Activated B cell treated with CpG ODN at 0.5 μM for 24 hours (primary cell): Measurements from ENCODE around the gene BAIAP3. TPM values are rescaled to one million over a fixed set of nuclear protein-coding genes. Genes with fewer than 3 reads are reported as not detected.

ENCODE experiments used
- ATAC-seq: fragments of 200-7000 bp; cut with Tn5 transposase; one replicate; pipeline ENCODE4 v1.10.0; 2021; ENCODE audit warnings: low read depth, mild to moderate bottlenecking, moderate library complexity
- CTCF ChIA-PET: fragments of 350-600 bp; sonication (Branson Sonifier 250); formaldehyde crosslinking; loops from one replicate; lab custom pipeline; 2021; ENCODE audit warnings: antibody characterized with exemption; lab: Charles Lee
- POLR2A ChIA-PET: fragments of 350-600 bp; sonication (Branson Sonifier 250); formaldehyde crosslinking; loops from one replicate; lab custom pipeline; 2021; ENCODE audit warnings: antibody characterized with exemption; lab: Charles Lee
- DNase-seq: peaks from one replicate; pipeline ENCODE4 v3.0.0; 2022
- H3K27ac Mint-ChIP-seq: one replicate; pipeline ENCODE4 v1.8.0; 2020; ENCODE audit warnings: mixed read lengths
- H3K27me3 Mint-ChIP-seq: one replicate; pipeline ENCODE4 v1.8.0; 2021; ENCODE audit warnings: mixed read lengths
- H3K36me3 Mint-ChIP-seq: one replicate; pipeline ENCODE4 v1.8.0; 2021; ENCODE audit warnings: low read depth, mixed read lengths
- H3K4me1 Mint-ChIP-seq: one replicate; pipeline ENCODE4 v1.8.0; 2021; ENCODE audit warnings: mixed read lengths
- H3K4me3 Mint-ChIP-seq: one replicate; pipeline ENCODE4 v1.8.0; 2020; ENCODE audit warnings: mild to moderate bottlenecking, mixed read lengths
- H3K9me3 Mint-ChIP-seq: one replicate; pipeline ENCODE4 v1.8.0; 2020; ENCODE audit warnings: mixed read lengths
- CTCF ChIP-seq: fragments of 200-600 bp; IDR thresholded peaks from one replicate; pipeline ENCODE4 v1.8.0; 2022; ENCODE audit warnings: antibody characterized with exemption, mild to moderate bottlenecking
- intact Hi-C: fragments of 100-400 bp; cut with micrococcal nuclease; formaldehyde crosslinking; loops from one replicate; pipeline ENCODE4 v1.15.1; 2024
- total RNA-seq: library from RNA; stranded (reverse); gene quantifications from 2 replicates; pipeline ENCODE4 v1.2.3, GENCODE V29; 2022

Gene BAIAP3
- total RNA-seq, 1 donor from 2014 or later: 8.5 TPM

- DNase-seq (no peak), ATAC-seq (peak; percentile 29)
- no peaks in the 10 kb centered on the region for H3K9me3 Mint-ChIP-seq
- intact Hi-C loops: no loop called here
- peaks cover 37% of the 10 kb centered on the region for H3K4me1 Mint-ChIP-seq
- H3K36me3 Mint-ChIP-seq: no peaks in the 10 kb centered on the region
- H3K4me3 Mint-ChIP-seq: peak overlapping the region; percentile 1
- ChIA-PET POLR2A (interaction anchor here (0.7 to 1.2 kb wide), 2 partner anchors 12 to 123 kb away, joined by 3 to 6 read pairs; partner anchors contain the start of genes UBE2I and UQCC4), CTCF (interaction anchor here (1.1 kb wide), 1 partner anchor 35 kb away, joined by 4 read pairs; no protein-coding TSS in a partner anchor)
- peaks cover 16% of the 10 kb centered on the region for H3K27me3 Mint-ChIP-seq
- TF ChIP-seq CTCF: no peak
- H3K27ac Mint-ChIP-seq: peak overlapping the region; percentile 59
These were observed 36.3 kb upstream of the BAIAP3 start for GRCh38 chr16:1297018-1297696.

- TF ChIP-seq CTCF: no peak
- intact Hi-C loops: no loop called here
- H3K27ac Mint-ChIP-seq: no peak overlapping the region
- no peak for DNase-seq
- no peak overlapping the region for H3K4me3 Mint-ChIP-seq
- no peaks in the 10 kb centered on the region for H3K9me3 Mint-ChIP-seq
- ChIA-PET CTCF (no interaction called here), POLR2A (no interaction called here)
- H3K27me3 Mint-ChIP-seq: peaks cover 9% of the 10 kb centered on the region
- H3K36me3 Mint-ChIP-seq: no peaks in the 10 kb centered on the region
- H3K4me1 Mint-ChIP-seq: peaks cover 42% of the 10 kb centered on the region
- no peak for ATAC-seq
These were observed 35.0 kb upstream of the BAIAP3 start for GRCh38 chr16:1298406-1298805.

GRCh38 chr16:1299012-1299867 lies 34.2 kb upstream of the BAIAP3 start:
- H3K27ac Mint-ChIP-seq: no peak overlapping the region
- DNase-seq (no peak), ATAC-seq (no peak)
- peaks cover 44% of the 10 kb centered on the region for H3K4me1 Mint-ChIP-seq
- no peak overlapping the region for H3K4me3 Mint-ChIP-seq
- POLR2A ChIA-PET: interaction anchor here (1.1 kb wide), 1 partner anchor 12 kb away, joined by 3 read pairs; no protein-coding TSS in a partner anchor
- intact Hi-C loops: no loop called here
- H3K9me3 Mint-ChIP-seq: no peaks in the 10 kb centered on the region
- peaks cover 9% of the 10 kb centered on the region for H3K27me3 Mint-ChIP-seq
- TF ChIP-seq CTCF: no peak
- no peaks in the 10 kb centered on the region for H3K36me3 Mint-ChIP-seq
- CTCF ChIA-PET: interaction anchor here (1.0 kb wide), 1 partner anchor 64 kb away, joined by 3 read pairs; no protein-coding TSS in a partner anchor

- POLR2A ChIA-PET: interaction anchor here (1.1 to 1.5 kb wide), 2 partner anchors 9 to 11 kb away, joined by 3 read pairs; partner anchors contain the start of gene UBE2I
- intact Hi-C loops: no loop called here
- ATAC-seq: no peak
- Mint-ChIP-seq H3K27me3 (peaks cover 9% of the 10 kb centered on the region), H3K4me3 (no peak overlapping the region), H3K9me3 (no peaks in the 10 kb centered on the region), H3K36me3 (no peaks in the 10 kb centered on the region), H3K4me1 (peaks cover 46% of the 10 kb centered on the region), H3K27ac (no peak overlapping the region)
- DNase-seq: no peak
- TF ChIP-seq CTCF: no peak
- CTCF ChIA-PET: interaction anchor here (1.0 kb wide), 1 partner anchor 64 kb away, joined by 3 read pairs; no protein-coding TSS in a partner anchor
These were observed 33.6 kb upstream of the BAIAP3 start for GRCh38 chr16:1299868-1300203.
